ENCODE data around the gene DNASE1L2. TPM values are rescaled to one million over a fixed set of nuclear protein-coding genes. Genes with fewer than 3 reads are reported as not detected.

Gene DNASE1L2
- total RNA-seq, 1 experiment from 2014 or later = 0.60 TPM

DNA sequence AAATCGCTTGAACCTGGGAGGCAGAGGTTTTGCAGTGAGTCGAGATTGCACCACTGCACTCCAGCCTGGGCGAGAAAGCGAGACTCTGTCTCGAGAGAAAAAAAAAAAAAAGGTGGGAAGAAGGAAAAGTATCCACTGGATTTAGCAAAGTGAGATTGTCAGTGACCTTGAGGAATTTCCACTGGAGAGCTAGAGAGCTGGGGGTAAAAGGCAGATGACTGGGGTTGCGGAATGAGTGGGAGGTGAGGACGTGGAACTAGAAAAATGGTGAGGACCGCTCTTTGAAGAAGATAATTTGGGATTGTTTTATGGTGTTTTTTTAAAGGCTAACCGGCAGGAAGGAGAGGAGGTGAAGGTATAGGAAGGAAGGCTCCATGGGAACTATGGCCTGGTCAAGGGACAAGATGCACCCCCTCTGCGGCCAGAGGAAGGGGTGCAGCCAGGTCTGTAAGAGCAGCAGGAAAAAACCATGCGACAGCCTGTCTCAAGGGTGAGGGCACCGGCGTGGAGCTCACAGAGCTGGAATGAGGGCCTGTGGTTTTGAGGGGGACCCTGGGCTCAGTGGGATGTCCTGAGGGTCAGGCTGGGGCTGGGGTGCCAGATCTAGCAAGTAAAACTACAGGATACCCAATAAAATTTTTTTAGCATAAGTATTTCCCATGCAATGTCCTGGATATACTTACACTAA lies 31.7 kb upstream of the DNASE1L2 start:
- no peak for DNase-seq (ENCODE audit: low read depth)

- peak; percentile 78 for DNase-seq (ENCODE audit: low read depth)
These were observed 30.9 kb upstream of the DNASE1L2 start, which contains the start of gene MLST8 for GRCh38 chr16:2205104-2205966. Gene MLST8 (plus strand): TSS chr16:2205454. CDS start chr16:2206086, 632 bp downstream.

DNA sequence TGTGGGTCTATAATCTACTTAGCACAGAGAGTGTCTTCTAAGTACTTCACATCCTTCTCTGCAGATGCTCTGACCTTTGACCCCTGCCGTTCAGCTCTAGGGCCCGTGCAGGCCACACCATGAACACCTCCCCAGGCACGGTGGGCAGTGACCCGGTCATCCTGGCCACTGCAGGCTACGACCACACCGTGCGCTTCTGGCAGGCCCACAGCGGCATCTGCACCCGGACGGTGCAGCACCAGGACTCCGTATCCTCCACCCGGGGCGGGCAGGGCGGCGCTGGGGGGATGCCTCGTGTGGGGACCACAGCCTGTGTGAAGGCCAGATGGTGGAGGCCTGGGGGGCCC lies 30.3 kb upstream of the DNASE1L2 start:
- DNase-seq (ENCODE audit: low read depth) = no peak

DNA sequence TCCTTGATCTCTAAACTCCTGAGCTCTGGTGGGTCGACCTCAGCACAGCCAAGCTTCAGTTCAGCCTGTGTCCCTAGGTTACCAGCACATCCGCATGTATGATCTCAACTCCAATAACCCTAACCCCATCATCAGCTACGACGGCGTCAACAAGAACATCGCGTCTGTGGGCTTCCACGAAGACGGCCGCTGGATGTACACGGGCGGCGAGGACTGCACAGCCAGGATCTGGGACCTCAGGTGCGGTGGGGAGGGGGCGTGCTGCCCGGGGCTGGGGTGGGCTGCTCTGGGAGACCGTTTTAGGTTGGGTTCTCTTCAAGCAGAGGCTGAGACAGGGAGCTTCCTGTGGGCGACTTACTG lies 29.8 kb upstream of the DNASE1L2 start:
- no peak for DNase-seq (ENCODE audit: low read depth)

GRCh38 chr16:2206780-2207433 lies 29.3 kb upstream of the DNASE1L2 start:
- DNase-seq (ENCODE audit: low read depth) = no peak

DNA sequence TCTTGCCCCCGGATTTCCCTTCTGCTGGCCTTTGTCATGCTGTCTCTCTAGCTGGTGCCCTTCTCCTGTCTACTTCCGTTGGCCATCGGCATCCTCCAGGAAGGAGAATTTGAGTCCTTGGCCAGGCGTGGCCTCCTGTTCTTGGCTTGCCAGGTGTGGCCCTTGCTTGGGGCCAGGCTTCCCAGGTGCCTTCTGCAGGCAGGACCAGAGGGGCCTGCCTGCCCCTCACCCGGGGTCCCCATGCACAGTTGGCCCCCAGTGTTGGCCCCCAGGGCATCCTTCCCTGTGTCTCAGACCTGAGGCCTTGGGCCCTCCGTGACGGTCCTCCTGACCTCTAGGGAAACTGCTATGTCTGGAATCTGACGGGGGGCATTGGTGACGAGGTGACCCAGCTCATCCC lies 28.4 kb upstream of the DNASE1L2 start:
- DNase-seq (ENCODE audit: low read depth) = no peak

- no peak for DNase-seq (ENCODE audit: low read depth)
These were observed 27.9 kb upstream of the DNASE1L2 start for GRCh38 chr16:2208308-2208707.

DNA sequence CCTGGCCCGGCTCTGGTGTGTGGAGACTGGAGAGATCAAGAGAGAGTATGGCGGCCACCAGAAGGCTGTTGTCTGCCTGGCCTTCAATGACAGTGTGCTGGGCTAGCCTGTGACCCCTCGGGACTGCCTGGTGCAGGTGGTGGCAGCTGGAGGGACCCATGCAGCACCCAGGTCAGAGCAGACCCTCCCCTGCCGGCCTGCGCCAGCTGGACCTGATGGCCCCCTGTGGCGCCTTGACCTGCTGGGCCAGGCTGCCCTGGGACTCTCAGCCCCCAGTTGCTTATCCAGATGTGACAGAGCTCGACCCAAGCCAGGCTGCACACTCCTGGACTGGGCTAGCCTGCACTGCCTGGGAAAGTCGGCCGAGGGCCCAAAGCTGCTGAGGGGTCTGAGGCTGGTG lies 27.5 kb upstream of the DNASE1L2 start:
- DNase-seq (ENCODE audit: low read depth) = no peak

DNA sequence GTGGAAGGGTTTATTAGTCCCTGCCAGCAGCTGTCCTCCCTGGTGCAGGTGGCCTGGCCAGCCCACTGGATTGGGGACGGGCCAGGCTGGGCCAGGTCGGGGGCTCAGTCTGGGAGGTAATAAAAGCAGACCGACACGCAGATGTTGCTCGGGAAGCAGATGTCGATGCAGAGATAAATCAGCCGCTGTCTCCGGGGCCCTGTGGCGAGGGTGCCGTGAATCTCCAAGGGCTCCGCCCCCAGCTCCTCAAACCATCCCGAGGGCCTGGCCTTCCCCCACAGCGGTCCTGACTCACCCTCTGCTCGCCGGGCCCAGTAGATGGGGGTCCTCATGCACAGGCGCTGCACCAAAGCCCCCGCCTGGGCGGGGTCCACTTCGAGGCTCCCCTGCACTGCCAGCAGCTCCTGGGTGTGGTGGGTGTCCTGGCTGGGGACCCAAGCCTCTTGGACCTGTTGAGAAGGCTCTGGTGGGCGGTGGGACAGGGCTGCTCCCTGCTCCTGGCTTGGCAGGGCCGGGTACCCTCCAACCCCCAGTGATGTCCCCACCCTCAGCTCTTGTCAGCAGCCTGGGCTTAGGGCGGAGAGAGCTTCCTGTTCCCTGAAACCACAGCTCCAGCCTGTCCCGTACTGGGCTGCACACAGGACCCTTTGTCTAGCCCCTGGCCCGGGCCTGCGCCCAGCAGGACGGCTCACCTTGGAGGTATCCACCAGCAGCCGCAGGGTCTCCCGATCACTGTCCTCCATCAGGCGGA lies 26.8 kb upstream of the DNASE1L2 start:
- DNase-seq (ENCODE audit: low read depth) = no peak

- DNase-seq (ENCODE audit: low read depth) = no peak
These were observed 26.3 kb upstream of the DNASE1L2 start for GRCh38 chr16:2210009-2210332.

GRCh38 chr16:2210386-2211365 lies 25.6 kb upstream of the DNASE1L2 start, which contains the start of gene BRICD5:
Gene BRICD5 (minus strand): TSS chr16:2210863. CDS start chr16:2210833, 30 bp downstream.
- no peak for DNase-seq (ENCODE audit: low read depth)

DNA sequence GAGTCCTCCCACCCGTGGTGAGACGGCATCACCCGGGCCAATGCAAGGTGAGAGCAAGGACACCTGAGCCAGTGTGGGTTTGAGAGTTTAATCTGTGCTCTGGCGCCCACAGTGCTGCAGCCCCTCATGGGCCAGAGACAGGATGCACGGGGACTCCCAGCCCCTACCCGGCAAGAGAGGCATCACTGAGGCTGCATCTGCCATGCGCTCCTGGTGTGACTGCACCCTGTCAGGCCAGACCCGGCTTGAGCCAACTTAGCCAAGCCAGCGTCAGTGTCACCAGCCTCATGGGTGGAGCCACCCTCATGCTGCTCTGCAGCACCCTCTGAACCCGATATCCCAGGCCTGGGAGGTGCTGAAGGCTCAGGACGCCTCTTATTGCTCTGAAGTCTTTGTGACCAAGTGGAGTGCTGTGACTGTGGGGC lies 24.3 kb upstream of the DNASE1L2 start:
- no peak for DNase-seq (ENCODE audit: low read depth)

- no peak for DNase-seq (ENCODE audit: low read depth)
These were observed 23.6 kb upstream of the DNASE1L2 start for GRCh38 chr16:2212362-2213324.

GRCh38 chr16:2213817-2214718 lies 22.2 kb upstream of the DNASE1L2 start:
- no peak for DNase-seq (ENCODE audit: low read depth)

DNA sequence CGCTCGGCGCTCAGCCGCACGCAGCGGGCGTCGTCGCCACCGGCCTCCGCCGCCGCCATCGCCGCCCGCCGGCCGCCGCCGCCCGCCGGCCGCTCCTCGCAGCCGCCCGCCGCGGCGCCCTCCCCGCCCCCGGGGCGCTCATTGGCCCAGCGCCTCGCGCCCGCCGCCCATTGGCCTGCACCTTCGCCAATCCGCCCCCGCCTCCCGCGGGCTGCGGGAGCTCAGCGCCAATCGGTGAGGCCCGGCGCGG lies 21.6 kb upstream of the DNASE1L2 start, which contains the start of gene PGP:
PGP (minus strand) TSS at position 122 of the 250 bp plus-strand sequence; CDS start at position 59, 63 bp downstream.
- DNase-seq (ENCODE audit: low read depth) = no peak

GRCh38 chr16:2216330-2216729 lies 19.9 kb upstream of the DNASE1L2 start:
- DNase-seq (ENCODE audit: low read depth) = no peak

DNA sequence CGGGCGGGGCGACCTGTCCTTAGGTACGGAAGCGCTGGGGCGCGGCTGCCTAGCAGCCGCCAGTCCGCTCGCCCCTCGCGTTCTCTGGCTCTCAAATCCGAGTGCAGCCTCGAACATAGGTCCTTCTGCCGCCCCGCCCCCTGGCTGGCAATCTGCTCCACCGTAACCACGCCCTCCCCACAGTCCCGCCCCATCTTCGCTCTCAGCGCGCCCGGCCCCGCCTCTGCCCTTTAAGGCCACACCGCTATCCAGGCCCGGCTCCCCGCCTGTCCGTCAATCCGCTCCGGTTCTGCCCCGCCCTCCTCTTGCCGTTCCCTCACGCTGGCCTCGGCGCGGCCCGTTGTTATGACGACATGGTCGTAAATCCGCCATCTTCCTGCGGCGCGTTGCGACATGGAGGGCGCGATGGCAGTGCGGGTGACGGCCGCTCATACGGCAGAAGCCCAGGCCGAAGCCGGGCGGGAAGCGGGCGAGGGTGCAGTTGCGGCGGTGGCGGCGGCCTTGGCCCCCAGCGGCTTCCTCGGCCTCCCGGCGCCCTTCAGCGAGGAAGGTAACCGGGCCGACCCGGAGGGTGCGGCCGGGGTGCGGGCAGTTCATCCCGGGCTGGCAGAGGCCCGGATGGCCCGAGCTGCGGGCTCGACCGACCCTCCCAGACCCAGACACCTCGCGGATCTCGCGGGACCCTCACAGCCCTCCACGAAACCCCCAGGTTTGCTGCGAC lies 12.9 kb upstream of the DNASE1L2 start, which contains the start of gene E4F1:
E4F1 (plus strand) TSS at position 371 of the 721 bp plus-strand sequence; CDS start at position 394, 23 bp downstream.
- DNase-seq (ENCODE audit: low read depth) = peak; percentile 99

Measured in RPMI7951 (cell line).